ENCODE measurements around the gene SPEM3.

GRCh38 chr17:7462474-7463371 is 34.1 kb downstream of the SPEM3 start:
- TF ChIP-seq YY1 (IDR thresholded peaks at IDR 0.05; ENCODE audit: insufficient read depth, insufficient read length), result no peak
- no peak for TF ChIP-seq SUZ12 (IDR thresholded peaks at IDR 0.05; ENCODE audit: extremely low read depth, insufficient read depth, insufficient read length)
- TF ChIP-seq ZNF274 (IDR thresholded peaks at IDR 0.05; ENCODE audit: low read depth, low read length), result no peak

Data from NT2/D1 (cell line).